ENCODE data around the gene PAPOLA.

DNA sequence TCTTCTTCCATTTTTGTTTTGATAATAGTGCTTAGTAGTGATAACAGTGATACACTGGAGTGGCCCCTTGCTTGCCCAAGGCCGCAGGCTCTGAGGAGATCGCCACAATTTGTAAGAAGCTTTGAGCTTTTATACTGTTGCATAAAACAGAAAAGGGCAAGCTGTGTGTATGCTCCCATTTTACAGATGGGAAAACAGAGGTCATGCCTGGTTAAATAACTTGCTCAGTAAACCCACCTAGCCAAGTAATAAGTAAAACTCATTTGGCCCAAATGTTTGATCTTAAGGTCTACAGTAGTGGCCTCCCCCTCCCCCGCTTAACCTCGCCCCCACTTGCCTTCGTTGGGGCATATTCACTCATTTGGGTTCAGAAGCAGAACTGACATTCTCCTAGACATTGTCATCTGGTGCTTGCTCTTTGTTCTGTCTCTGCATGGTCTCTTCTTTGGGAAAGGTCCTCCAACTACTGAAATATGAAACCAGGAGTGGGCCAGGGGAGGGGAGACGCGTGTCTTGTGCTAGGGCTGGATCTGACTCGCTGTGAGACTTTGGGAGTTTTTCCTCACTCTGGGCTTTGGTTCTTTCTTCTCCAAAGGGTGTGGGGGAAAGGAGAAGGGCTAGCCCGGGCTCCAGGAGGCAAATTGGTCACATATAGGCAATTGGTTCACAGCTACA lies 88.1 kb downstream of the PAPOLA start:
- no peak for TF ChIP-seq POLR2AphosphoS5 (IDR thresholded peaks at IDR 0.05; ENCODE audit: low read depth, low read length)
- TF ChIP-seq, protein P1, sequence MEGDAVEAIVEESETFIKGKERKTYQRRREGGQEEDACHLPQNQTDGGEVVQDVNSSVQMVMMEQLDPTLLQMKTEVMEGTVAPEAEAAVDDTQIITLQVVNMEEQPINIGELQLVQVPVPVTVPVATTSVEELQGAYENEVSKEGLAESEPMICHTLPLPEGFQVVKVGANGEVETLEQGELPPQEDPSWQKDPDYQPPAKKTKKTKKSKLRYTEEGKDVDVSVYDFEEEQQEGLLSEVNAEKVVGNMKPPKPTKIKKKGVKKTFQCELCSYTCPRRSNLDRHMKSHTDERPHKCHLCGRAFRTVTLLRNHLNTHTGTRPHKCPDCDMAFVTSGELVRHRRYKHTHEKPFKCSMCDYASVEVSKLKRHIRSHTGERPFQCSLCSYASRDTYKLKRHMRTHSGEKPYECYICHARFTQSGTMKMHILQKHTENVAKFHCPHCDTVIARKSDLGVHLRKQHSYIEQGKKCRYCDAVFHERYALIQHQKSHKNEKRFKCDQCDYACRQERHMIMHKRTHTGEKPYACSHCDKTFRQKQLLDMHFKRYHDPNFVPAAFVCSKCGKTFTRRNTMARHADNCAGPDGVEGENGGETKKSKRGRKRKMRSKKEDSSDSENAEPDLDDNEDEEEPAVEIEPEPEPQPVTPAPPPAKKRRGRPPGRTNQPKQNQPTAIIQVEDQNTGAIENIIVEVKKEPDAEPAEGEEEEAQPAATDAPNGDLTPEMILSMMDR (IDR thresholded peaks at IDR 0.05): no peak
- no peak for TF ChIP-seq TCF7L2 (IDR thresholded peaks at IDR 0.05; ENCODE audit: low read depth, low read length)
- TF ChIP-seq SIN3A (IDR thresholded peaks at IDR 0.05; ENCODE audit: borderline replicate concordance, insufficient read depth, low read depth, low read length): no peak
- no peak for TF ChIP-seq REST (IDR thresholded peaks at IDR 0.05; ENCODE audit: insufficient read depth in 1 of 2, low read depth in 2 of 2, low read length in 1 of 2)

Measured in Panc1 (cell line).